ENCODE measurements around the gene SIT1.

DNA sequence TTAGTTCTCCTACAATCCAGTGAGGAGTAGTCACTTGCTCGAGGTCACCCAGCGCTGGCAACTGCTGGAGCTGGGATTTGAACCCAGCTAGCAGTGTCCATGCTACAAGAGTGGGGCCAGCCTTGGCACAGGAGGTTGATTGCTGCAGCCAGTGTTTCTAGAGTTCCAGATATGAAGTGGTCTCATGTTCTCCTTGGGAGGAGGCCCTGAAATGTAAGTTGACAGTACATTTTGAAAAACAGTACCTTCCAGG, 8.2 kb upstream of the SIT1 start:
- TF ChIP-seq RFX5 (IDR thresholded peaks at IDR 0.05) (no peak), POLR2AphosphoS2 (conservative IDR thresholded peaks at IDR 0.05; ENCODE audit: low read length) (no peak), POLR2A (IDR thresholded peaks at IDR 0.05; ENCODE audit: low read length) (no peak), MYC (IDR thresholded peaks at IDR 0.05; ENCODE audit: borderline replicate concordance, low read length) (no peak), EP300 (IDR thresholded peaks at IDR 0.05) (no peak)
- TF ChIP-seq, protein P1, sequence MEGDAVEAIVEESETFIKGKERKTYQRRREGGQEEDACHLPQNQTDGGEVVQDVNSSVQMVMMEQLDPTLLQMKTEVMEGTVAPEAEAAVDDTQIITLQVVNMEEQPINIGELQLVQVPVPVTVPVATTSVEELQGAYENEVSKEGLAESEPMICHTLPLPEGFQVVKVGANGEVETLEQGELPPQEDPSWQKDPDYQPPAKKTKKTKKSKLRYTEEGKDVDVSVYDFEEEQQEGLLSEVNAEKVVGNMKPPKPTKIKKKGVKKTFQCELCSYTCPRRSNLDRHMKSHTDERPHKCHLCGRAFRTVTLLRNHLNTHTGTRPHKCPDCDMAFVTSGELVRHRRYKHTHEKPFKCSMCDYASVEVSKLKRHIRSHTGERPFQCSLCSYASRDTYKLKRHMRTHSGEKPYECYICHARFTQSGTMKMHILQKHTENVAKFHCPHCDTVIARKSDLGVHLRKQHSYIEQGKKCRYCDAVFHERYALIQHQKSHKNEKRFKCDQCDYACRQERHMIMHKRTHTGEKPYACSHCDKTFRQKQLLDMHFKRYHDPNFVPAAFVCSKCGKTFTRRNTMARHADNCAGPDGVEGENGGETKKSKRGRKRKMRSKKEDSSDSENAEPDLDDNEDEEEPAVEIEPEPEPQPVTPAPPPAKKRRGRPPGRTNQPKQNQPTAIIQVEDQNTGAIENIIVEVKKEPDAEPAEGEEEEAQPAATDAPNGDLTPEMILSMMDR (IDR thresholded peaks at IDR 0.05), result no peak
- TF ChIP-seq, protein P2, sequence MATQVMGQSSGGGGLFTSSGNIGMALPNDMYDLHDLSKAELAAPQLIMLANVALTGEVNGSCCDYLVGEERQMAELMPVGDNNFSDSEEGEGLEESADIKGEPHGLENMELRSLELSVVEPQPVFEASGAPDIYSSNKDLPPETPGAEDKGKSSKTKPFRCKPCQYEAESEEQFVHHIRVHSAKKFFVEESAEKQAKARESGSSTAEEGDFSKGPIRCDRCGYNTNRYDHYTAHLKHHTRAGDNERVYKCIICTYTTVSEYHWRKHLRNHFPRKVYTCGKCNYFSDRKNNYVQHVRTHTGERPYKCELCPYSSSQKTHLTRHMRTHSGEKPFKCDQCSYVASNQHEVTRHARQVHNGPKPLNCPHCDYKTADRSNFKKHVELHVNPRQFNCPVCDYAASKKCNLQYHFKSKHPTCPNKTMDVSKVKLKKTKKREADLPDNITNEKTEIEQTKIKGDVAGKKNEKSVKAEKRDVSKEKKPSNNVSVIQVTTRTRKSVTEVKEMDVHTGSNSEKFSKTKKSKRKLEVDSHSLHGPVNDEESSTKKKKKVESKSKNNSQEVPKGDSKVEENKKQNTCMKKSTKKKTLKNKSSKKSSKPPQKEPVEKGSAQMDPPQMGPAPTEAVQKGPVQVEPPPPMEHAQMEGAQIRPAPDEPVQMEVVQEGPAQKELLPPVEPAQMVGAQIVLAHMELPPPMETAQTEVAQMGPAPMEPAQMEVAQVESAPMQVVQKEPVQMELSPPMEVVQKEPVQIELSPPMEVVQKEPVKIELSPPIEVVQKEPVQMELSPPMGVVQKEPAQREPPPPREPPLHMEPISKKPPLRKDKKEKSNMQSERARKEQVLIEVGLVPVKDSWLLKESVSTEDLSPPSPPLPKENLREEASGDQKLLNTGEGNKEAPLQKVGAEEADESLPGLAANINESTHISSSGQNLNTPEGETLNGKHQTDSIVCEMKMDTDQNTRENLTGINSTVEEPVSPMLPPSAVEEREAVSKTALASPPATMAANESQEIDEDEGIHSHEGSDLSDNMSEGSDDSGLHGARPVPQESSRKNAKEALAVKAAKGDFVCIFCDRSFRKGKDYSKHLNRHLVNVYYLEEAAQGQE (IDR thresholded peaks at IDR 0.05), result no peak
